ENCODE measurements around the gene P2RY4. TPM values are rescaled to one million over a fixed set of nuclear protein-coding genes. Genes with fewer than 3 reads are reported as not detected.

The P2RY4 gene
- polyA plus RNA-seq, 1 of the 3 experiments (the other 2 are of a cell fraction) = 0.05 TPM

- H3K4me2 ChIP-seq = no peak overlapping the region
- H3K79me2 ChIP-seq (ENCODE audit: insufficient read depth) = no peaks in the 10 kb centered on the region
- no peak overlapping the region for H3K4me3 ChIP-seq (ENCODE audit: low read depth in 2 of 2, low read length in 1 of 2)
- H3K9ac ChIP-seq = no peak overlapping the region
- no peaks in the 10 kb centered on the region for H3K9me3 ChIP-seq
- no peak overlapping the region for H3K27ac ChIP-seq (ENCODE audit: low read depth in 2 of 2, low read length in 1 of 2)
- no peaks in the 10 kb centered on the region for H3K4me1 ChIP-seq (ENCODE audit: control insufficient read depth in 1 of 2, insufficient read depth in 2 of 2, low read depth in 1 of 2, low read length in 1 of 2)
- H3K27me3 ChIP-seq (ENCODE audit: insufficient read depth) = peaks cover 5% of the 10 kb centered on the region; the same call in 1 of the 2 replicates
- no peaks in the 10 kb centered on the region for H3F3A ChIP-seq (replicated peaks; ENCODE audit: insufficient read depth)
- no peaks in the 10 kb centered on the region for H4K20me1 ChIP-seq (ENCODE audit: insufficient read depth)
- CTCF ChIA-PET = no interaction called here
- no peaks in the 10 kb centered on the region for H3K36me3 ChIP-seq (replicated peaks in 1 of 2; ENCODE audit: control insufficient read depth in 1 of 2, insufficient read depth in 2 of 2, low read length in 1 of 2)
- H2AFZ ChIP-seq (ENCODE audit: low read depth) = no peak overlapping the region
- POLR2A ChIA-PET = no interaction called here
- no peak for DNase-seq
- no peaks in the 10 kb centered on the region for H3K9me2 ChIP-seq
- no peak for TF ChIP-seq REST (IDR thresholded peaks at IDR 0.05; ENCODE audit: low read depth, low read length)
- TF ChIP-seq FOXM1 (IDR thresholded peaks at IDR 0.05; ENCODE audit: low read depth) = no peak
- TF ChIP-seq SMC3 (IDR thresholded peaks at IDR 0.05; ENCODE audit: low read depth, low read length) = no peak
Measured at GRCh38 chrX:70208479-70208878, 51.5 kb downstream of the P2RY4 start.

Small RNA genes lying within 50 kb of the gene (small RNA-seq; reads per million reads assigned to genes)
- gene RNA5SP507 = 0 to 3.4 (median 0) reads per million in 7 experiments

Other genes starting within 250 kb of the P2RY4 start
- gene AWAT2, start 210.3 kb downstream of the P2RY4 start, polyA plus RNA-seq (2012; rRNA removed) = 0.13 and 0.15 TPM in 2 replicates
- not detected in 2 replicates for gene OTUD6A, start 197.7 kb downstream of the P2RY4 start, polyA plus RNA-seq (2012; rRNA removed)
- gene IGBP1, start 126.8 kb downstream of the P2RY4 start, polyA plus RNA-seq (2012; rRNA removed) = 49.4 and 59.9 TPM in 2 replicates
- 0.05 TPM in 1 of 2 replicates, not detected in the other for gene DGAT2L6, start 82.7 kb downstream of the P2RY4 start, polyA plus RNA-seq (2012; rRNA removed)
- not detected in 2 replicates for gene AWAT1, start 25.5 kb downstream of the P2RY4 start, polyA plus RNA-seq (2012; rRNA removed)
- not detected in 2 replicates for gene ARR3, start 8.1 kb upstream of the P2RY4 start, polyA plus RNA-seq (2012; rRNA removed)
- gene RAB41, start 22.0 kb upstream of the P2RY4 start, polyA plus RNA-seq (2012; rRNA removed) = not detected in 2 replicates
- gene PDZD11, start 29.7 kb upstream of the P2RY4 start, polyA plus RNA-seq (2012; rRNA removed) = 169 and 190 TPM in 2 replicates
- 11.0 and 11.5 TPM in 2 replicates for gene KIF4A, start 29.9 kb upstream of the P2RY4 start, polyA plus RNA-seq (2012; rRNA removed)
- gene GDPD2, start 163.1 kb upstream of the P2RY4 start, polyA plus RNA-seq (2012; rRNA removed) = 0.06 and 0.08 TPM in 2 replicates
- 11.7 TPM in 2 replicates for gene DLG3, start 184.6 kb upstream of the P2RY4 start, polyA plus RNA-seq (2012; rRNA removed)

Data from SK-N-SH (cell line).